Panc1 (cell line): Measurements from ENCODE around the gene CHST10. TPM values are rescaled to one million over a fixed set of nuclear protein-coding genes. Genes with fewer than 3 reads are reported as not detected.

Experiments used
- ATAC-seq: fragments of 200-7000 bp; cut with Tn5 transposase; 2 replicates; pipeline ENCODE4 v1.9.1; 2020; ENCODE audit warnings: mild to moderate bottlenecking, moderate library complexity
- BruUV-seq: library from RNA; stranded (reverse); fragments of 400-500 nt; replicated peaks from 2 replicates; lab custom pipeline; 2021; lab: Mats Ljungman, UMichigan
- CTCF ChIA-PET: fragments of 300-600 bp; sonication (Branson Sonifier 250); formaldehyde crosslinking; loops from one replicate; lab custom pipeline; 2022; ENCODE audit warnings: antibody characterized with exemption; lab: Charles Lee
- POLR2A ChIA-PET: fragments of 300-600 bp; sonication (Branson Sonifier 250); formaldehyde crosslinking; loops from one replicate; lab custom pipeline; 2022; ENCODE audit warnings: antibody characterized with exemption; lab: Charles Lee
- DNase-seq: peaks from one replicate; pipeline ENCODE4 v3.0.0-alpha.2; 2010; ENCODE audit warnings: low read depth, low spot score
- H3K27ac ChIP-seq: 2 replicates; pipeline ENCODE4 v1.5.1; 2011; ENCODE audit warnings: mild to moderate bottlenecking, low read length, inconsistent platforms
- H3K27me3 ChIP-seq: fragments of 200-500 bp; sonication (Bioruptor generic); 2 replicates; pipeline ENCODE4 v1.6.0; 2014; ENCODE audit warnings: low read length, inconsistent platforms; ENCODE audit not compliant: control insufficient read depth, insufficient read depth
- H3K36me3 ChIP-seq: fragments of 200-500 bp; sonication (Bioruptor generic); 2 replicates; pipeline ENCODE4 v1.5.1; 2014; ENCODE audit warnings: inconsistent platforms, mild to moderate bottlenecking, low read length, moderate library complexity; ENCODE audit not compliant: control insufficient read depth, insufficient read depth
- H3K4me1 ChIP-seq: 2 replicates; pipeline ENCODE4 v1.5.1; 2011; ENCODE audit warnings: inconsistent platforms, mild to moderate bottlenecking, low read length, moderate library complexity; ENCODE audit not compliant: control insufficient read depth, insufficient read depth
- H3K4me3 ChIP-seq, 2 experiments: 2 replicates each; pipeline ENCODE4 v1.5.1; 2011 to 2012; ENCODE audit warnings: low read depth in 2 of 2, low read length in 2 of 2, mild to moderate bottlenecking in 2 of 2, inconsistent platforms in 1 of 2, moderate library complexity in 1 of 2
- H3K9me3 ChIP-seq: fragments of 200-500 bp; sonication (Bioruptor generic); 2 replicates; pipeline ENCODE4 v1.5.1; 2014; ENCODE audit warnings: low read depth, mild to moderate bottlenecking, inconsistent platforms, low read length, moderate library complexity; ENCODE audit not compliant: control insufficient read depth, insufficient read depth
- CTCF ChIP-seq: fragments of 450-650 bp; IDR thresholded peaks from 2 replicates; pipeline ENCODE4 v1.5.1; 2017; ENCODE audit warnings: mild to moderate bottlenecking
- POLR2AphosphoS5 ChIP-seq: IDR thresholded peaks from 2 replicates; pipeline ENCODE4 v1.6.1; 2012; ENCODE audit warnings: mild to moderate bottlenecking, low read depth, low read length, moderate library complexity
- REST ChIP-seq, 2 experiments: IDR thresholded peaks; 2 replicates each; pipeline ENCODE4 v1.6.1; 2011 to 2012; ENCODE audit warnings: low read depth in 2 of 2, control low read depth in 1 of 2, low read length in 1 of 2, mild to moderate bottlenecking in 1 of 2, moderate library complexity in 1 of 2; ENCODE audit not compliant: insufficient read depth in 1 of 2
- SIN3A ChIP-seq: IDR thresholded peaks from 2 replicates; pipeline ENCODE4 v1.6.1; 2012; ENCODE audit warnings: low read depth, mild to moderate bottlenecking, low read length, moderate library complexity, borderline replicate concordance; ENCODE audit not compliant: insufficient read depth
- TCF7L2 ChIP-seq: IDR thresholded peaks from 2 replicates; pipeline ENCODE4 v1.6.1; 2011; ENCODE audit warnings: mild to moderate bottlenecking, low read depth, low read length, inconsistent platforms
- in situ Hi-C: cut with HindIII; loops from 2 replicates; pipeline ENCODE4 v1.10.0; 2016; ENCODE audit warnings: low sequenced_read_pairs, low pct_unique_long_range_greater_than_20kb
- intact Hi-C: fragments of 100-400 bp; cut with micrococcal nuclease; formaldehyde crosslinking; loops from one replicate; pipeline ENCODE4 v1.10.0; 2022; ENCODE audit not compliant: unreplicated experiment
- total RNA-seq: library from RNA; stranded (reverse); gene quantifications from one replicate; pipeline ENCODE4 v1.2.1, GENCODE V29; 2021; ENCODE audit not compliant: unreplicated experiment

CHST10 gene
- total RNA-seq, 1 experiment from 2014 or later, result 22.0 TPM

GRCh38 chr2:100394111-100394641 is 23.3 kb downstream of the CHST10 start:
- in situ Hi-C loops, result no loop called here
- Histone ChIP-seq H3K4me3 (no peak overlapping the region), H3K36me3 (no peaks in the 10 kb centered on the region), H3K27me3 (no peaks in the 10 kb centered on the region), H3K4me1 (no peaks in the 10 kb centered on the region), H3K9me3 (no peaks in the 10 kb centered on the region), H3K27ac (no peak overlapping the region)
- no peak for ATAC-seq
- CTCF ChIA-PET, result interaction anchor here (0.6 to 0.9 kb wide), 2 partner anchors 13 to 416 kb away, joined by 3 to 5 read pairs; no protein-coding TSS in a partner anchor
- intact Hi-C loops, result no loop called here
- TF ChIP-seq TCF7L2, result no peak
- no peak for TF ChIP-seq SIN3A
- TF ChIP-seq CTCF, result no peak
- no peak for TF ChIP-seq POLR2AphosphoS5
- no peak for TF ChIP-seq REST (IDR thresholded peaks at IDR 0.05; ENCODE audit: insufficient read depth in 1 of 2, low read depth in 2 of 2, low read length in 1 of 2)
- no peak for DNase-seq
- POLR2A ChIA-PET, result no interaction called here
- BruUV-seq, result no TSS peak

DNA sequence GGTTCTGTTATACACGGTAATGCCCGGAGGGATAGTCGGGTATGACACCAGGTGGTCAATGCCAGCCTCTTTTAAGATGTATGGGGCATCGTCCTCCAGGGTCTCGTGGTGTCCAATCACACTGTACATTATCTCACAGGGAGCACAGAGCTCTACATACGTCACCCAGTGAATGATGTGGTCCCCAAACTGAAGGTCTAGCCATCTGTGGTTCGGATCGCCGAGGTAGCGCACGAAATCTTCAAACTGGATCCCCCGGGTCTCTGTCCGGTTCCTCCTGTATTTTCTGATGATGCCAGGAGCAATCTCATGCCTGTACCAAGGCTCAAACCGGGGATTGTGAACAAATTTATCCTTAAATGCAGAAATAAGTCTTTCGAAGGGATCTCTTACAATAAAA is 24.1 kb downstream of the CHST10 start:
- ChIA-PET CTCF (interaction anchor here (0.9 kb wide), 1 partner anchor 13 kb away, joined by 5 read pairs; no protein-coding TSS in a partner anchor), POLR2A (no interaction called here)
- no peak for DNase-seq
- no peak overlapping the region for H3K27ac ChIP-seq
- no peak for TF ChIP-seq POLR2AphosphoS5
- no peak for TF ChIP-seq SIN3A
- no peak for TF ChIP-seq TCF7L2
- TF ChIP-seq REST (IDR thresholded peaks at IDR 0.05; ENCODE audit: insufficient read depth in 1 of 2, low read depth in 2 of 2, low read length in 1 of 2), result no peak
- no peaks in the 10 kb centered on the region for H3K27me3 ChIP-seq
- no peaks in the 10 kb centered on the region for H3K36me3 ChIP-seq
- intact Hi-C loops, result no loop called here
- no peaks in the 10 kb centered on the region for H3K9me3 ChIP-seq
- H3K4me3 ChIP-seq, result no peak overlapping the region
- no peak for ATAC-seq
- BruUV-seq, result no TSS peak
- no peaks in the 10 kb centered on the region for H3K4me1 ChIP-seq
- in situ Hi-C loops, result no loop called here
